GM19240 (cell line): Measurements from ENCODE around the gene FGF21.
A peak's percentile ranks its signal among the peaks of the same experiment; 100 is the strongest.
"Not testable (repeated sequence)": the region's sequence is repeated elsewhere in the genome, so short reads cannot be mapped to it uniquely, and the experiment has no call there.

Experiments
- DNase-seq: peaks from one replicate; pipeline ENCODE4 v3.0.0; 2011; ENCODE audit warnings: low spot score; ENCODE audit not compliant: insufficient read length

FGF21 gene

DNA sequence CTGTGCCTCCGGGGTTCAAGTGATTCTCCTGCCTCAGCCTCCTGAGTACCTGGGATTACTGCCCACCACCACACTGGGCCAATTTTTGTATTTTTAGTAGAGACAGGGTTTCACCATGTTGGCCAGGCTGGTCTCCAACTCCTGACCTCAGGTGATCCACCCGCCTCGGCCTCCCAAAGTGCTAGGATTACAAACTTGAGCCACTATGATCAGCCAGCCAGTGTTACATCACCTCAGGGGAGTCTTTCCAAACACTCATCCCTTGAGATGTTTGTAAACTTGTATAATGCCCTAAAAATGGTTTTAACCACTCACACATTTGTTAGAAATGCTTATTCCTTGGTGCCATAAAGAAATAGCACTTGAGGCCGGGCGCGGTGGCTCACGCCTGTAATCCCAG is 31.1 kb downstream of the FGF21 start:
- not testable (repeated sequence) for DNase-seq

GRCh38 chr19:48787331-48787730 is 32.0 kb downstream of the FGF21 start:
- not testable (repeated sequence) for DNase-seq

DNA sequence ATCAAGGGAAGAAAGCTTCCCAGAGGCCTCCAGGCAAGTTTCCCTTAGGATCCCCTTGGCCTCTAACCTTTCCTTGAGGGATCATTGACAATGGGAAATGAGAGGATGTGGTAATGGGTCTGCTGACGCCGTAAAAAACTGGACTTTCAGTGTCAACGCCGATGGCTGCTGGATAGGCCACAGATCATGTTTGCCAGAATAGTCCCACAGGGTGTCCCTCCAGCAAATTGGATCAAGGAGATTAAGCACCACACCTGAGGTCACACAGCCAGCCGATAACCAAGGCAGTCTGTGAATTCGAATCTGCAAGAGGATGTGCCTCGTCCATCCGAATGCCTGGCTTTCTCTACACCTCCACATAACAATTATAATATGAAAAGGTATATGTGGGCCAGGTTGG is 37.9 kb downstream of the FGF21 start:
- no peak for DNase-seq

- no peak for DNase-seq
Measured at GRCh38 chr19:48794291-48794690, 39.0 kb downstream of the FGF21 start.

DNA sequence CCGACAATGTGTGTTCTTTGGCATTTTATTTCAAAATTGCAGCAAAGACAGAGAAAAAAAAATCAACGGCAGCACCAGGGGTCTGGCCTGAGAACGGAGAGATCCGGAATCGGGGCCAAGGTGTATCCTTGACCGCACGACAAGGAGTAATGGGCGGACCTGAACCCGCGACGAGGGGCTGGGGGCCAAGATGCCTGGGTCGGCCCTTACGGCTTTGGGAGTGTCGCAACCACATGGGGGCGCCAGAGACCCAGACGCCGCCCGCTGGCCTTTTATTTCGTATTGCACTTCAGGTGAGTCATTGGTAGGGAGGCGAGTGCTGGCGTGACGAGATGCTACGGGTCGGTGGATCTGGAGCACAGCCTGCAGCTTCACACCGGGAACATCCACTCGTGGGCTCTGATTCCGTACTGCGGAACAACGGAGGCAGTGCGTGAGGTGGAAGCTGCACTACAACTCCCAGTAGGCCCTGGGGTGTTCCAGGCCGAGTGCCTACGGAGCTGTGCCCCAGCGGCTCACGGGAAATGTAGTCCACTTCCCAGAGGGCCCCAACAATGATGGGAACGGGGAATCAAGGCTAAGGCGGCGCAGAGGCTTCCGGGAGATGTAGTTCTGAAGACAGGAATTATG is 39.8 kb downstream of the FGF21 start:
- DNase-seq = peak; percentile 94

DNA sequence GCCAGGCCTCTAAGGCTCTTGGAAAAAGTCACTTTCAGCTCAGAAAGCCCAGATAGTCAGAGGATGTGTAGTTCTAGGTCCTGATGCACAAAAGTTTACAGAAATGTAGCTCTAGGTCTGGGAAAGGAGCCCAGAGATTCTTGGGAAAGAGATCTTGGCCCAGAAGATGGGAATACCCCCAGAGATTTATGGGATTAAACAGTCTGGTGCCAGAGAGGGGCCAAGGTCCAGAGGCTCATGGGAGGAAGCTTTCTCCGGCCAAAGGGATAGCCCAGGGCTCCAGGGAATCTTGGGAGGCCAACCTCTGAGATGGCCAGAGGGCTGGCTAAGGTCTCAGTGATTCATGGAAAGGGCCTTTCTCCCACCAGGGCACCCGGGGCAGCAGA is 40.4 kb downstream of the FGF21 start:
- DNase-seq = no peak

- no peak for DNase-seq
Measured at GRCh38 chr19:48796298-48797083, 41.2 kb downstream of the FGF21 start.

GRCh38 chr19:48797103-48797502 is 41.8 kb downstream of the FGF21 start:
- DNase-seq = no peak

DNA sequence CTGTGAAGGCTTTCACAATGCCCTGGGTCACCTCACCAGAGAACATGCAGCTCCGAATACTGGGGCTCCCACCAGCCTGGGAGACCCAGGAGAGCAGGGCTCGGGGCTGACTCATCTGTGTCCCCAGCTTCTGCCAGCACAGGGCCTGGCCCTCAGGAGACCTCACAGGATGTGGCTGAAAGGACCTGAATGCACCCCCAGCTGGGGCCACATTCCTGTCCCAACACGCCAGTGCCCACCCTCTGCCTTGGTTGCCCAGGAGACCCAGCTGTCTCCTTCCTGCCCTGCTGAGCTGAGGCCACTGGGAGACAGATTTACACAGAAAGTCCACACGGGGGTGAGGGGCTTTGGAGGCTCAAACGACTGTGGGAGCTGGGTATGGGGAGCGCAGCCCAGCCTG is 43.6 kb downstream of the FGF21 start:
- DNase-seq = no peak

- DNase-seq = no peak
Measured at GRCh38 chr19:48799358-48800300, 44.3 kb downstream of the FGF21 start.

DNA sequence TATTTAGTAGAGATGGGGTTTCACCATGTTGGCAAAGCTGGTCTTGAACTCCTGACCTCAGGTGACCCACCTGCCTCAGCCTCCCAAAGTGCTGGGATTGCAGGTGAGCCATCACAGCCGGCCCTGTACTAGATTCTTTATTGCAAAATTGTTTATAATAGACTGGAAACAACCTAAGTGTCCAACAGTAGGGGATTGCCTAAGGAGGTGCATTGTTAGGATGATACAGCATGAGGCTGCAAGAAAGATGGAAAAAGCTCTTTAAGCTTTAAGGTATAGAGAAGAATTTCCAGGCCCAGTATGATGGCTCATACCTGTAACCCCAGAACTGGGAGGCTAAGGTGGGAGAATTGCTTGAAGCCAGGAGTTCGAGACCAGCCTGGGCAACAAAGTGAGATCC is 47.3 kb downstream of the FGF21 start:
- DNase-seq = no peak

DNA sequence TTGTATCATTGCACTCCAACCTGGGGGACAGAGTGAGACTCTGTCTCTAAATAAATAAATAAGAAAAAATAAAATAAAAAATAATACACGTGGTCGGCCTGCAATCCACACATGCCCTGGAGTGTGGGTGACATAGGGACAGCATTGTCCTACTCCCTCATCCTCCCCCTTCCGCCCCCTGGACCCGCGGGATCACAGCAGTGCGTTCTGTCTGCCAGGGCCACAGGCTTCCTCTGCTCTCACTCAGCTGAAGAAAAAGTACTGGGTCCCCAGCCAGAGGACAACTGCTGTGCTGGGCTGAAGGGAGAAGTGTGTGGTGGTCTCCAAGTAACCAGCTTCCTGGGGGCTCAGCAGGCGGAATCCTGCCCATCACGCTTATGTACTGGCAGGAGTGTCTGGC is 49.2 kb downstream of the FGF21 start:
- DNase-seq = no peak

DNA sequence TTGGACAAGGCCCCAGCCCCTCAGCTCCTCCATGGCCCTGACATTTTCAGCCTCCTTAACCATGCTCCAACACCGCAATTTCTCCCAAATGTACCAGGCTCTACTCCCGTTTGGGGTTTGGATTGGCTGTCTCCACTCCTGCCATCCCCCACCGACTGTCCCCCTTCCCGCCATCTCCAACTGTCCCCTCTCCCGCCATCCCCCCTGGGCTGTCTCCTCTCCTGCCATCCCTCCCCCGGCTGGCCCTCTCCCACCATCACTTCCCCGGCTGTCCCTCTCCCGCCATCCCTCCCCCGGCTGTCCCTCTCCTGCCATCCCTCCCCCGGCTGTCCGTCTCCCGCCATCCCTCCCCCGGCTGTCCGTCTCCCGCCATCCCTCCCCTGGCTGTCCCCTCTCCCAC is 50.1 kb downstream of the FGF21 start:
- no peak for DNase-seq

GRCh38 chr19:48806518-48806817 is 51.1 kb downstream of the FGF21 start:
- DNase-seq = peak; percentile 48

DNA sequence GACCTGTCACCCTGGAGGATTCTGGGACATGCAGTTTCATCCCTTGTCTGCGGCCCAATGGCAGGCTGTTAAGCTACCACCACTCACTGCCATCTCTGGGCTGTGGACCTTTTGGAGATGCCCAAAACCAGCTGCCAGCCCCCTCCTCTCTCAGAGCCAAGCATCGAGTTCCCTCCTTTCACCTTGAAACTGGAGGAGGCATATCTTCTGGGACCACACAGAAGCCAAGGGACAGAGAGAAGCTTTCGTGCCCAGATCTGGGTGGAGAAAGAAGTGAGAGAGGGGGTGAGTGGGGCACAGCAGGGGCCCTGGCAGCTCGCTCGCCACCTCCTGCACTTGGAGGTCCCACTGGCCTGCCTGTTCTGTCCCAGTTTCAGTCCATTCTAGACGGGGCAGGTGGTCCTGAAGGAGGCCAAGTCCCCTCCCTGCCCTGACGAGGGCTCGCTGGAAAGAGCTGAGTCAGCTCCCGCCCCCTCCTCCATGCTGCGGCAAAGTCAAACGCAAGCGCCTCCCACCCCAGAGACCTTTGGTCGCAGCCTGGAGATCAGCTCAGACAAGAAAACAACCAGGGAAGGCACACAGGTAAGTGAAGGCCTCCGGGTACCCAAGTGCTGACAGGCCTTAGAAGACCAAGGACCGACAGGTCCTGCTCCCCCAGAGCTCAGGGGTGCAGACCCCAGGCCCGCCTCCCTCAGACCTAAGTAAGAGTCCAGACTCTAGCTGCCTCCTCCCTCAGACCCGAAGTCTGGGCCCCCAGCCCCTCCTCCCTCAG is 51.7 kb downstream of the FGF21 start:
- no peak for DNase-seq

DNA sequence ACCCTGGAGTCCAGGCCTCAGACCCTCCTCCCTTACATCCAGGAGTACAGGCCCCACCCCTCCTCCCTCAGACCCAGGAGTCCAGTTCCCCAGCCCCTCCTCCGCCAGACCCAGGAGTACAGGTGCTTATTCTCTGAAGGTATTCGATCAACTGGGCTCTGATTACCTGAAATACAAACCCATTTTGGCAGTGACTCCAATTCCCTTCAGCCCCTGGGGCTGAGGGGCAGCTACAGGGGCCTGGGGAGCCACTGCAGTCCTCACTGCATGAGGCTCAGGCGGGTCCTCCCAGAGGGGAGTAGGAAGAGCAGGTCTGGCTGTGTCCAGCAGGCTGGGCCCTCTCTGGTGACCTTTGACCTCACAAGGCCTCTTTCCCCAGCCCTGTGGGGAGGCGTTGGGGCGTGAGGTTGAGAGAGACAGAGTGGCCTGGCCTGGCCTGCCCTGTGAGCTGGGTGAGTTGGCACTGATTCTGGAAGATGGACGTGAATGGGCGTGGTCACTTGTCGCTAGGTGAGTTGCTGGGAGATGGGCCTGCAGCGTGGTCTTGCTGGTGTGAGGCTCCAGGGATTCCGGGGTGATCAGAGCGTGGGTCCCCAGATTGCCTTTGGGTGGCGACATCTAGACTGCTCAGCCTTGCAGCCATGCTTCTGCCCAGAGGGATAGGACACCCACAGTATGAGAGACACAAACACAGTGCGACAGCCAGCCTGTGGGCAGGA is 52.4 kb downstream of the FGF21 start:
- DNase-seq = no peak
